ENCODE results near the gene R3HCC1L.

DNA sequence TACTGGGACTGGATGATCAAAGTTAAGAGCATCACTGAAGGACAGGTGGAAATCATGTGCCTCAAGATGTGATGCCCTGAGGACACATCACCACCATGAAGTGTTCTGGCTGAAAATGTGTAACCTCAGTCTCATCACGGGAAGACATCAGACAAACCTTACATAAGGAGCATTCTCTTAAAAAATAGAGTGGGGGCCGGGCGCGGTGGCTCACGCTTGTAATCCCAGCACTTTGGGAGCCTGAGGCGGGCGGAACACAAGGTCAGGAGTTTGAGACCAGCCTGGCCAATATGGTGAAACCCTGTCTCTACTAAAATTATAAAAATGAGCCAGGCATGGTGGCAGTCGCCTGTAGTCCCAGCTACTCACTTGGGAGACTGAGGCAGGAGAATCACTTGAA, 67.9 kb downstream of the R3HCC1L start:
- TF ChIP-seq, protein P1, sequence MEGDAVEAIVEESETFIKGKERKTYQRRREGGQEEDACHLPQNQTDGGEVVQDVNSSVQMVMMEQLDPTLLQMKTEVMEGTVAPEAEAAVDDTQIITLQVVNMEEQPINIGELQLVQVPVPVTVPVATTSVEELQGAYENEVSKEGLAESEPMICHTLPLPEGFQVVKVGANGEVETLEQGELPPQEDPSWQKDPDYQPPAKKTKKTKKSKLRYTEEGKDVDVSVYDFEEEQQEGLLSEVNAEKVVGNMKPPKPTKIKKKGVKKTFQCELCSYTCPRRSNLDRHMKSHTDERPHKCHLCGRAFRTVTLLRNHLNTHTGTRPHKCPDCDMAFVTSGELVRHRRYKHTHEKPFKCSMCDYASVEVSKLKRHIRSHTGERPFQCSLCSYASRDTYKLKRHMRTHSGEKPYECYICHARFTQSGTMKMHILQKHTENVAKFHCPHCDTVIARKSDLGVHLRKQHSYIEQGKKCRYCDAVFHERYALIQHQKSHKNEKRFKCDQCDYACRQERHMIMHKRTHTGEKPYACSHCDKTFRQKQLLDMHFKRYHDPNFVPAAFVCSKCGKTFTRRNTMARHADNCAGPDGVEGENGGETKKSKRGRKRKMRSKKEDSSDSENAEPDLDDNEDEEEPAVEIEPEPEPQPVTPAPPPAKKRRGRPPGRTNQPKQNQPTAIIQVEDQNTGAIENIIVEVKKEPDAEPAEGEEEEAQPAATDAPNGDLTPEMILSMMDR (IDR thresholded peaks at IDR 0.05): no peak
- TF ChIP-seq POLR2A (IDR thresholded peaks at IDR 0.05): no peak
- TF ChIP-seq EP300 (IDR thresholded peaks at IDR 0.05): no peak
